Measurements from ENCODE around the gene FFAR1.

- TF ChIP-seq CTCF (IDR thresholded peaks at IDR 0.05) (no peak), POLR2A (IDR thresholded peaks at IDR 0.05) (no peak)
Observed at GRCh38 chr19:35357867-35358573, 10.3 kb downstream of the FFAR1 start, which contains the start of gene FFAR3.
